ENCODE data around the gene AK9. TPM values are rescaled to one million over a fixed set of nuclear protein-coding genes. Genes with fewer than 3 reads are reported as not detected.

The AK9 gene
- total and polyA plus RNA-seq, 2 of the 4 experiments (the other 2 are of a cell fraction): 1.7 to 1.8 TPM

GRCh38 chr6:109701774-109702173 lies 10.8 kb upstream of the AK9 start:
- no TSS peak for BruUV-seq (replicated peaks)
- Histone ChIP-seq H3K9ac (ENCODE audit: low read depth, low read length) (no peak overlapping the region), H3K27me3 (ENCODE audit: control insufficient read depth, insufficient read depth, low read length) (no peaks in the 10 kb centered on the region), H3K18ac (ENCODE audit: low read depth, low read length) (no peak overlapping the region), H3K4me1 (ENCODE audit: control insufficient read depth, insufficient read depth, low read length) (no peaks in the 10 kb centered on the region), H4K5ac (ENCODE audit: low read depth, low read length) (no peak overlapping the region), H3K79me1 (ENCODE audit: low read depth in 1 of 2, low read length in 2 of 2) (0 out of 4 replicates have a peak, but pooled peaks cover 0 to 2% of the 10 kb centered on the region in 2 experiments), H2BK120ac (ENCODE audit: low read depth, low read length) (no peak overlapping the region), H2AK9ac (replicated peaks; ENCODE audit: low read depth, low read length, poor library complexity) (no peak overlapping the region), H4K8ac (ENCODE audit: low read depth in 2 of 2, low read length in 2 of 2) (no peak overlapping the region), H2BK5ac (ENCODE audit: low read depth, low read length, poor library complexity, severe bottlenecking) (no peak overlapping the region), H4K91ac (ENCODE audit: insufficient read depth, low read depth, low read length) (no peak overlapping the region), H2BK20ac (ENCODE audit: low read depth, low read length) (no peak overlapping the region), H3K23ac (ENCODE audit: low read depth, low read length) (no peak overlapping the region), H3K9me3 (ENCODE audit: control insufficient read depth, insufficient read depth, low read length) (no peaks in the 10 kb centered on the region), H3K27ac (ENCODE audit: insufficient read depth, low read length) (no peak overlapping the region), H3K56ac (ENCODE audit: extremely low read depth, insufficient read depth, low read length) (no peak overlapping the region), H3K14ac (replicated peaks; ENCODE audit: low read depth, low read length) (no peak overlapping the region), H3K36me3 (ENCODE audit: control insufficient read depth, insufficient read depth, low read length) (peaks cover 1% of the 10 kb centered on the region; the same call in 1 of the 2 replicates), H3K4ac (ENCODE audit: low read depth, low read length) (no peak overlapping the region), H2AK5ac (ENCODE audit: low read depth, low read length) (no peak overlapping the region), H3K4me2 (ENCODE audit: low read depth, low read length) (no peak overlapping the region), H3K4me3 (ENCODE audit: insufficient read depth, low read depth, low read length) (no peak overlapping the region), H3K9me1 (ENCODE audit: insufficient read depth, low read length) (peaks cover 6% of the 10 kb centered on the region; the same call in 1 of the 2 replicates), H2AFZ (replicated peaks; ENCODE audit: low read length, poor library complexity) (no peak overlapping the region), H4K20me1 (ENCODE audit: insufficient read depth, low read length) (no peaks in the 10 kb centered on the region), H2BK15ac (ENCODE audit: low read depth, low read length) (no peak overlapping the region)
- no peak for ATAC-seq (ENCODE audit: low read depth)
- DNase-seq: no peak
- POLR2A ChIA-PET (ENCODE audit: unreplicated experiment): no interaction called here
- CTCF ChIA-PET: interaction anchor here (6.7 kb wide), 1 partner anchor 337 kb away, joined by 78 read pairs; no protein-coding TSS in a partner anchor
- in situ Hi-C loops (cut with MboI; ENCODE audit: low sequenced_read_pairs): loop anchor here (5.0 kb wide), 2 partner anchors 331 to 691 kb away; no protein-coding TSS in a partner anchor
- intact Hi-C loops (cut with micrococcal nuclease): no loop called here
- WGBS, 2 experiments (ENCODE audit: extremely low coverage in 2 of 2, insufficient read length in 1 of 2): no CpG with 5 or more reads among the region's 2 CpGs
- dilution Hi-C loops (cut with HindIII; ENCODE audit: low sequenced_read_pairs, unreplicated experiment): loop anchor here (25.0 kb wide), 1 partner anchor 336 kb away; no protein-coding TSS in a partner anchor
- TF ChIP-seq CHD1 (IDR thresholded peaks at IDR 0.05; ENCODE audit: low read depth, low read length) (no peak), RFX5 (IDR thresholded peaks at IDR 0.05; ENCODE audit: low read depth, low read length) (no peak), MXI1 (IDR thresholded peaks at IDR 0.05; ENCODE audit: borderline replicate concordance, low read depth, low read length) (no peak)
